MM.1S (cell line): Measurements from ENCODE around the gene NDOR1.

ENCODE experiments used
- DNase-seq: peaks from one replicate; pipeline ENCODE4 v3.0.0-alpha.2; 2015
- H2AFZ ChIP-seq: fragments of 300-600 bp; sonication (generic); 2 replicates; pipeline ENCODE4 v1.6.0; 2016; ENCODE audit warnings: antibody characterized with exemption, low read length
- H3F3A ChIP-seq: fragments of 300-600 bp; sonication (generic); 2 replicates; pipeline ENCODE4 v1.6.1; 2016; ENCODE audit warnings: mild to moderate bottlenecking, antibody characterized with exemption, low read length, moderate library complexity, mixed read lengths; ENCODE audit not compliant: insufficient read depth
- H3K27ac ChIP-seq: fragments of 300-600 bp; sonication (generic); 2 replicates; pipeline ENCODE4 v1.5.1; 2016; ENCODE audit warnings: mild to moderate bottlenecking, low read length
- H3K27me3 ChIP-seq: fragments of 300-600 bp; sonication (generic); replicated peaks from 2 replicates; pipeline ENCODE4 v1.6.0; 2016; ENCODE audit warnings: low read length; ENCODE audit not compliant: insufficient read depth
- H3K36me3 ChIP-seq: fragments of 300-600 bp; sonication (generic); replicated peaks from 2 replicates; pipeline ENCODE4 v1.6.1; 2016; ENCODE audit warnings: mild to moderate bottlenecking, low read length, mixed read lengths; ENCODE audit not compliant: insufficient read depth
- H3K4me1 ChIP-seq: fragments of 300-600 bp; sonication (generic); 2 replicates; pipeline ENCODE4 v1.6.1; 2016; ENCODE audit warnings: low read length, mixed read lengths
- H3K4me2 ChIP-seq: fragments of 300-600 bp; sonication (generic); 2 replicates; pipeline ENCODE4 v1.6.0; 2016; ENCODE audit warnings: low read depth, low read length
- H3K4me3 ChIP-seq: fragments of 300-600 bp; sonication (generic); 2 replicates; pipeline ENCODE4 v1.5.1; 2016; ENCODE audit warnings: low read length, mixed read lengths
- H3K79me2 ChIP-seq: fragments of 300-600 bp; sonication (generic); 2 replicates; pipeline ENCODE4 v1.6.1; 2016; ENCODE audit warnings: mixed run types, low read length, mixed read lengths
- H3K9ac ChIP-seq: fragments of 300-600 bp; sonication (generic); 2 replicates; pipeline ENCODE4 v1.6.1; 2016; ENCODE audit warnings: low read length, mixed read lengths
- H3K9me2 ChIP-seq: fragments of 300-600 bp; sonication (generic); replicated peaks from 2 replicates; pipeline ENCODE4 v1.6.1; 2016; ENCODE audit warnings: mild to moderate bottlenecking, low read length, mixed read lengths; ENCODE audit not compliant: insufficient read depth
- H3K9me3 ChIP-seq: fragments of 300-600 bp; sonication (generic); replicated peaks from 2 replicates; pipeline ENCODE4 v1.6.1; 2016; ENCODE audit warnings: mild to moderate bottlenecking, low read length, mixed read lengths; ENCODE audit not compliant: insufficient read depth
- H4K20me1 ChIP-seq: fragments of 300-600 bp; sonication (generic); 2 replicates; pipeline ENCODE4 v1.6.1; 2016; ENCODE audit warnings: mild to moderate bottlenecking, low read length, moderate library complexity, mixed read lengths; ENCODE audit not compliant: insufficient read depth
- EZH2 ChIP-seq: fragments of 300-600 bp; sonication (generic); optimal IDR thresholded peaks from 2 replicates; pipeline ENCODE3; 2017; ENCODE audit warnings: low read depth, mild to moderate bottlenecking, antibody characterized with exemption, low read length, mixed read lengths
- EZH2phosphoT487 ChIP-seq: fragments of 300-600 bp; sonication (generic); IDR thresholded peaks from 2 replicates; pipeline ENCODE4 v1.6.1; 2018; ENCODE audit warnings: antibody characterized with exemption, low read length
- TF ChIP-seq, protein P1 (sequence below): fragments of 300-600 bp; sonication (generic); IDR thresholded peaks from 2 replicates; pipeline ENCODE4 v1.5.1; 2016; ENCODE audit warnings: antibody characterized with exemption, low read length, mixed read lengths

Gene NDOR1

GRCh38 chr9:137178939-137179630 lies 26.4 kb upstream of the NDOR1 start:
- TF ChIP-seq EZH2phosphoT487 (no peak), EZH2 (no peak)
- TF ChIP-seq, protein P1, sequence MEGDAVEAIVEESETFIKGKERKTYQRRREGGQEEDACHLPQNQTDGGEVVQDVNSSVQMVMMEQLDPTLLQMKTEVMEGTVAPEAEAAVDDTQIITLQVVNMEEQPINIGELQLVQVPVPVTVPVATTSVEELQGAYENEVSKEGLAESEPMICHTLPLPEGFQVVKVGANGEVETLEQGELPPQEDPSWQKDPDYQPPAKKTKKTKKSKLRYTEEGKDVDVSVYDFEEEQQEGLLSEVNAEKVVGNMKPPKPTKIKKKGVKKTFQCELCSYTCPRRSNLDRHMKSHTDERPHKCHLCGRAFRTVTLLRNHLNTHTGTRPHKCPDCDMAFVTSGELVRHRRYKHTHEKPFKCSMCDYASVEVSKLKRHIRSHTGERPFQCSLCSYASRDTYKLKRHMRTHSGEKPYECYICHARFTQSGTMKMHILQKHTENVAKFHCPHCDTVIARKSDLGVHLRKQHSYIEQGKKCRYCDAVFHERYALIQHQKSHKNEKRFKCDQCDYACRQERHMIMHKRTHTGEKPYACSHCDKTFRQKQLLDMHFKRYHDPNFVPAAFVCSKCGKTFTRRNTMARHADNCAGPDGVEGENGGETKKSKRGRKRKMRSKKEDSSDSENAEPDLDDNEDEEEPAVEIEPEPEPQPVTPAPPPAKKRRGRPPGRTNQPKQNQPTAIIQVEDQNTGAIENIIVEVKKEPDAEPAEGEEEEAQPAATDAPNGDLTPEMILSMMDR, result no peak
- Histone ChIP-seq H3K27ac (no peak overlapping the region), H2AFZ (no peak overlapping the region), H3K36me3 (no peaks in the 10 kb centered on the region), H3K27me3 (no peaks in the 10 kb centered on the region; the same call in 1 of the 2 replicates), H3K79me2 (no peaks in the 10 kb centered on the region), H3K9ac (no peak overlapping the region), H3K9me3 (no peaks in the 10 kb centered on the region), H3K9me2 (no peaks in the 10 kb centered on the region), H3K4me3 (no peak overlapping the region), H3K4me2 (no peak overlapping the region), H4K20me1 (no peaks in the 10 kb centered on the region), H3K4me1 (no peaks in the 10 kb centered on the region), H3F3A (peaks cover 10% of the 10 kb centered on the region; the same call in 1 of the 2 replicates)
- DNase-seq, result no peak

GRCh38 chr9:137179761-137180160 lies 25.7 kb upstream of the NDOR1 start:
- Histone ChIP-seq H3K9ac (no peak overlapping the region), H3K9me3 (no peaks in the 10 kb centered on the region), H3K9me2 (no peaks in the 10 kb centered on the region), H3K27me3 (no peaks in the 10 kb centered on the region), H3K36me3 (no peaks in the 10 kb centered on the region), H3F3A (peaks cover 10% of the 10 kb centered on the region; the same call in 1 of the 2 replicates), H3K4me1 (no peaks in the 10 kb centered on the region), H4K20me1 (no peaks in the 10 kb centered on the region), H3K79me2 (0 out of 2 replicates have a peak, but pooled peaks cover 1% of the 10 kb centered on the region), H3K4me2 (no peak overlapping the region), H2AFZ (no peak overlapping the region), H3K27ac (no peak overlapping the region), H3K4me3 (no peak overlapping the region)
- no peak for DNase-seq
- no peak for TF ChIP-seq EZH2phosphoT487
- TF ChIP-seq, protein P1, result no peak
- TF ChIP-seq EZH2, result no peak

DNA sequence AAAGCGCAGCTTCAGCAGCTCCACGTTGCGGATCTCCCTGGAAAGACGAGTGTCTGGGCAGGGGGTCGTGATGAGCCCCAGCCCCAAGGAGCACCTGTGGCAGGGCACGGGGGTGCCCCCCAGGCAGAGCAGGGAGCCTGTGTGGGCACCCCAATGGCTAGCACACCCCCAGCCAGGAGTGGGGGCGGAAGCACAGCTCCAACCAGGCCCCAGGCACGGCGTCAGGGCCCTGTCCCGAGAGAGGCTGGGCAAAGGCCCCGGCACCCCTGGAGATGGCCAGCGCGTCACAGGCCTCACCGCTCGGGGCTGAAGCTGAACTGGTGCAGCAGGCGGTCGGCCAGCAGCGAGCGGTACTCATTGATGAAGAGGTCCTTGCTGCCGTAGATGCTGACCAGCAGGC lies 25.0 kb upstream of the NDOR1 start:
- peaks cover 10% of the 10 kb centered on the region; the same call in 1 of the 2 replicates for H3F3A ChIP-seq
- H3K79me2 ChIP-seq, result peaks cover 9% of the 10 kb centered on the region; the same call in 1 of the 2 replicates
- no peak overlapping the region for H3K27ac ChIP-seq
- no peak for TF ChIP-seq EZH2
- TF ChIP-seq, protein P1, result no peak
- no peak for TF ChIP-seq EZH2phosphoT487
- H3K4me2 ChIP-seq, result no peak overlapping the region
- H3K4me3 ChIP-seq, result no peak overlapping the region
- no peaks in the 10 kb centered on the region for H3K4me1 ChIP-seq
- H3K27me3 ChIP-seq, result no peaks in the 10 kb centered on the region
- no peak overlapping the region for H3K9ac ChIP-seq
- no peaks in the 10 kb centered on the region for H3K9me3 ChIP-seq
- H2AFZ ChIP-seq, result no peak overlapping the region
- H4K20me1 ChIP-seq, result no peaks in the 10 kb centered on the region
- no peaks in the 10 kb centered on the region for H3K9me2 ChIP-seq
- no peaks in the 10 kb centered on the region for H3K36me3 ChIP-seq
- DNase-seq, result no peak
